GM21515 (cell line): ENCODE results near the gene RASSF1.
"Not testable (repeated sequence)": the region's sequence is repeated elsewhere in the genome, so short reads cannot be mapped to it uniquely, and the experiment has no call there.

ENCODE experiments used
- ATAC-seq: cut with Tn5 transposase; IDR thresholded peaks from one replicate; pipeline ENCODE4 v1.9.1; 2021; ENCODE audit not compliant: unreplicated experiment

The RASSF1 gene

GRCh38 chr3:50325113-50325480, 15.5 kb downstream of the RASSF1 start:
- no peak for ATAC-seq

- no peak for ATAC-seq
Observed at GRCh38 chr3:50324351-50325112, 16.1 kb downstream of the RASSF1 start.

- ATAC-seq, result no peak
Observed at GRCh38 chr3:50323614-50324199, 16.9 kb downstream of the RASSF1 start.

- ATAC-seq, result no peak
Observed at GRCh38 chr3:50323092-50323600, 17.5 kb downstream of the RASSF1 start.

GRCh38 chr3:50322386-50323091, 18.1 kb downstream of the RASSF1 start, which contains the start of gene HYAL2:
HYAL2 (minus strand) TSS chr3:50322745; CDS start chr3:50320489, 2,256 bp downstream.
- no peak for ATAC-seq

- no peak for ATAC-seq
Observed at GRCh38 chr3:50322115-50322385, 18.6 kb downstream of the RASSF1 start.

GRCh38 chr3:50321336-50322114, 19.1 kb downstream of the RASSF1 start:
- peak; percentile 70 for ATAC-seq

- ATAC-seq, result peak; percentile 51
Observed at GRCh38 chr3:50320853-50321335, 19.7 kb downstream of the RASSF1 start.

GRCh38 chr3:50319894-50320625, 20.6 kb downstream of the RASSF1 start:
- ATAC-seq, result no peak

- no peak for ATAC-seq
Observed at GRCh38 chr3:50319181-50319893, 21.3 kb downstream of the RASSF1 start.

GRCh38 chr3:50318615-50319014, 22.0 kb downstream of the RASSF1 start:
- no peak for ATAC-seq

- no peak for ATAC-seq
Observed at GRCh38 chr3:50318163-50318562, 22.5 kb downstream of the RASSF1 start.

- ATAC-seq, result no peak
Observed at GRCh38 chr3:50317300-50317699, 23.3 kb downstream of the RASSF1 start.

GRCh38 chr3:50316657-50317242, 23.9 kb downstream of the RASSF1 start:
- ATAC-seq, result no peak

- ATAC-seq, result no peak
Observed at GRCh38 chr3:50314816-50315215, 25.8 kb downstream of the RASSF1 start.

- no peak for ATAC-seq
Observed at GRCh38 chr3:50314342-50314741, 26.3 kb downstream of the RASSF1 start.

GRCh38 chr3:50312041-50312440, 28.6 kb downstream of the RASSF1 start:
- ATAC-seq, result not testable (repeated sequence)

GRCh38 chr3:50304601-50305000, 36.0 kb downstream of the RASSF1 start:
- no peak for ATAC-seq

- ATAC-seq, result no peak
Observed at GRCh38 chr3:50303013-50303815, 37.4 kb downstream of the RASSF1 start, which contains the start of gene HYAL1. HYAL1 (minus strand) TSS chr3:50303574; CDS start chr3:50302956, 618 bp downstream.
